Dermis blood vessel endothelial cell (primary cell): ENCODE results near the gene SAC3D1. TPM values are rescaled to one million over a fixed set of nuclear protein-coding genes. Genes with fewer than 3 reads are reported as not detected.

ENCODE experiments used
- total RNA-seq: library from RNA; depleted of rRNA; stranded (reverse); fragments of >200 nt; gene quantifications from 2 replicates; pipeline ENCODE4 v1.2.3, GENCODE V29; 2014

SAC3D1 gene
- total RNA-seq, 1 donor from 2014 or later, result 12.4 TPM

Other genes starting within 250 kb of the SAC3D1 start
- 46.1 and 93.6 TPM in 2 replicates for gene MAP4K2, start 238.0 kb upstream of the SAC3D1 start, total RNA-seq
- 20.1 and 38.7 TPM in 2 replicates for gene MEN1, start 230.7 kb upstream of the SAC3D1 start, total RNA-seq
- 0.34 and 0.37 TPM in 2 replicates for gene CDC42BPG, start 196.6 kb upstream of the SAC3D1 start, total RNA-seq
- gene EHD1, start 162.6 kb upstream of the SAC3D1 start, total RNA-seq, result 75.9 and 125 TPM in 2 replicates
- gene ATG2A, start 124.0 kb upstream of the SAC3D1 start, total RNA-seq, result 17.7 and 24.8 TPM in 2 replicates
- 14.1 and 15.0 TPM in 2 replicates for gene PPP2R5B, start 116.5 kb upstream of the SAC3D1 start, total RNA-seq
- gene GPHA2, start 105.3 kb upstream of the SAC3D1 start, total RNA-seq, result not detected in 2 replicates
- gene MAJIN, start 69.1 kb upstream of the SAC3D1 start, total RNA-seq, result 0.17 TPM in 1 of 2 replicates, not detected in the other
- gene BATF2, start 44.2 kb upstream of the SAC3D1 start, total RNA-seq, result 0.34 and 1.1 TPM in 2 replicates
- gene ARL2, start 27.1 kb upstream of the SAC3D1 start, total RNA-seq, result 144 and 145 TPM in 2 replicates
- gene SNX15, start 13.8 kb upstream of the SAC3D1 start, total RNA-seq, result 13.1 and 16.5 TPM in 2 replicates
- 11.0 and 20.3 TPM in 2 replicates for gene NAALADL1, start 17.3 kb downstream of the SAC3D1 start, total RNA-seq
- gene CDCA5, start 42.8 kb downstream of the SAC3D1 start, total RNA-seq, result 4.4 and 17.5 TPM in 2 replicates
- gene ZFPL1, start 43.0 kb downstream of the SAC3D1 start, total RNA-seq, result 26.2 and 30.2 TPM in 2 replicates
- gene VPS51, start 55.0 kb downstream of the SAC3D1 start, total RNA-seq, result 319 and 409 TPM in 2 replicates
- gene TM7SF2, start 70.7 kb downstream of the SAC3D1 start, total RNA-seq, result 25.7 and 31.4 TPM in 2 replicates
- 8.1 and 13.1 TPM in 2 replicates for gene ZNHIT2, start 76.5 kb downstream of the SAC3D1 start, total RNA-seq
- 180 and 316 TPM in 2 replicates for gene FAU, start 80.9 kb downstream of the SAC3D1 start, total RNA-seq
- 51.8 and 59.2 TPM in 2 replicates for gene MRPL49, start 81.1 kb downstream of the SAC3D1 start, total RNA-seq
- gene SYVN1, start 93.3 kb downstream of the SAC3D1 start, total RNA-seq, result 19.2 and 28.2 TPM in 2 replicates
- gene SPDYC, start 129.0 kb downstream of the SAC3D1 start, total RNA-seq, result not detected in 2 replicates
- gene CAPN1, start 140.7 kb downstream of the SAC3D1 start, total RNA-seq, result 97.2 and 207 TPM in 2 replicates
- 8.2 and 12.1 TPM in 2 replicates for gene POLA2, start 220.8 kb downstream of the SAC3D1 start, total RNA-seq